Vagina (tissue), 2 donors: ENCODE results near the gene INTS14. TPM values are rescaled to one million over a fixed set of nuclear protein-coding genes. Genes with fewer than 3 reads are reported as not detected.

Experiments
- DNase-seq, 2 donors: peaks; one replicate each; pipeline ENCODE4 v3.0.0-alpha.2; 2017; ENCODE audit errors: extremely low spot score in 2 of 2
- H3K27ac ChIP-seq: fragments of 200-600 bp; sonication (generic); one replicate; pipeline ENCODE4 v1.5.1; 2019
- H3K27me3 ChIP-seq: fragments of 200-600 bp; sonication (generic); one replicate; pipeline ENCODE4 v1.5.1; 2019
- H3K36me3 ChIP-seq, 2 donors: fragments of 200-600 bp; sonication (generic); one replicate each; pipeline ENCODE4 v1.5.1; 2017 to 2019
- H3K4me1 ChIP-seq: fragments of 200-600 bp; sonication (generic); one replicate; pipeline ENCODE4 v1.5.1; 2019
- H3K4me3 ChIP-seq, 2 donors: fragments of 200-600 bp; sonication (generic); 1 replicate in 1 of 2; 2 replicates in 1 of 2; pipeline ENCODE4 v1.5.1; 2016 to 2019
- H3K9me3 ChIP-seq: fragments of 200-600 bp; sonication (generic); one replicate; pipeline ENCODE4 v1.5.1; 2019
- POLR2A ChIP-seq, 2 donors: fragments of 450-650 bp; IDR thresholded peaks; one replicate each; pipeline ENCODE4 v1.6.1; 2017; ENCODE audit warnings: antibody characterized with exemption in 2 of 2, mild to moderate bottlenecking in 2 of 2, moderate library complexity in 2 of 2
- POLR2AphosphoS5 ChIP-seq, 2 donors: sonication (generic); formaldehyde crosslinking; IDR thresholded peaks; one replicate each; pipeline ENCODE4 v1.9.0; 2017; ENCODE audit warnings: antibody characterized with exemption in 2 of 2, mild to moderate bottlenecking in 2 of 2, low read depth in 1 of 2; ENCODE audit not compliant: insufficient read depth in 1 of 2
- intact Hi-C: fragments of 100-400 bp; cut with DNase I; formaldehyde crosslinking; loops from one replicate; pipeline ENCODE4 v1.15.1; 2023
- total RNA-seq: library from RNA; depleted of rRNA; stranded (reverse); fragments of >200 nt; gene quantifications from one replicate; pipeline ENCODE4 v1.2.3, GENCODE V29; 2016
- TF ChIP-seq, protein P1 (sequence below), 3 experiments: fragments of 450-650 bp in 2 of 3; fragments of 200-600 bp in 1 of 3; sonication (generic) in 1 of 3; IDR thresholded peaks; one replicate each; pipeline ENCODE4 v1.5.1; 2017 to 2019; ENCODE audit warnings: antibody characterized with exemption in 3 of 3, mild to moderate bottlenecking in 2 of 3, moderate library complexity in 2 of 3

INTS14 gene
- total RNA-seq, 1 donor from 2014 or later: 28.0 TPM

DNA sequence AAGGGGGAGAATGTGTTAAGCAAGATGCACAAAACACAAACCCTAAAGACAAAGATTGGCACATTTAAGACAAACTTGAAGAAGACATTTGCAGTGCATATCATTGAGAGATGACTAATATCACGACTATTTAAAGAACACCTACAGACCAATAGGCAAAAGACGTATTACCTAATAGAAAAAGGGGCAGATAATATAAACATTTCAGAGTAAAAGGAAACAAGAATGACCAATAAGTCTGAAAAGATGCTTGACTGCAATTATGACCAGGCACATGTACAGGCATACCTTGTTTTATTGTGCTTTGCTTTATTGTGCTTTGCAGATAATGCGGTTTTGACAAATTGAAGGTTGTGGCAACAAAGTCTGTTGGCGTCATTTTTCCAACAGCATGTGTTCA lies 75.7 kb downstream of the INTS14 start:
- no peak for DNase-seq
- intact Hi-C loops: no loop called here
- Histone ChIP-seq H3K4me1 (peaks cover 36% of the 10 kb centered on the region), H3K27me3 (no peaks in the 10 kb centered on the region), H3K27ac (no peak overlapping the region), H3K36me3 (no peaks in the 10 kb centered on the region), H3K9me3 (no peaks in the 10 kb centered on the region), H3K4me3 (no peak overlapping the region)
- TF ChIP-seq, protein P1, sequence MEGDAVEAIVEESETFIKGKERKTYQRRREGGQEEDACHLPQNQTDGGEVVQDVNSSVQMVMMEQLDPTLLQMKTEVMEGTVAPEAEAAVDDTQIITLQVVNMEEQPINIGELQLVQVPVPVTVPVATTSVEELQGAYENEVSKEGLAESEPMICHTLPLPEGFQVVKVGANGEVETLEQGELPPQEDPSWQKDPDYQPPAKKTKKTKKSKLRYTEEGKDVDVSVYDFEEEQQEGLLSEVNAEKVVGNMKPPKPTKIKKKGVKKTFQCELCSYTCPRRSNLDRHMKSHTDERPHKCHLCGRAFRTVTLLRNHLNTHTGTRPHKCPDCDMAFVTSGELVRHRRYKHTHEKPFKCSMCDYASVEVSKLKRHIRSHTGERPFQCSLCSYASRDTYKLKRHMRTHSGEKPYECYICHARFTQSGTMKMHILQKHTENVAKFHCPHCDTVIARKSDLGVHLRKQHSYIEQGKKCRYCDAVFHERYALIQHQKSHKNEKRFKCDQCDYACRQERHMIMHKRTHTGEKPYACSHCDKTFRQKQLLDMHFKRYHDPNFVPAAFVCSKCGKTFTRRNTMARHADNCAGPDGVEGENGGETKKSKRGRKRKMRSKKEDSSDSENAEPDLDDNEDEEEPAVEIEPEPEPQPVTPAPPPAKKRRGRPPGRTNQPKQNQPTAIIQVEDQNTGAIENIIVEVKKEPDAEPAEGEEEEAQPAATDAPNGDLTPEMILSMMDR (IDR thresholded peaks at IDR 0.05): no peak
- TF ChIP-seq POLR2AphosphoS5 (IDR thresholded peaks at IDR 0.05; ENCODE audit: insufficient read depth in 1 of 2, low read depth in 1 of 2): no peak
- TF ChIP-seq POLR2A (IDR thresholded peaks at IDR 0.05): no peak

GRCh38 chr15:65533057-65533756 lies 77.7 kb downstream of the INTS14 start:
- Histone ChIP-seq H3K4me1 (peaks cover 42% of the 10 kb centered on the region), H3K27ac (peak overlapping the region; percentile 54), H3K27me3 (no peaks in the 10 kb centered on the region), H3K36me3 (no peaks in the 10 kb centered on the region), H3K4me3 (no peak overlapping the region), H3K9me3 (no peaks in the 10 kb centered on the region)
- no peak for DNase-seq
- TF ChIP-seq, protein P1 (IDR thresholded peaks at IDR 0.05): no peak
- peak in 1 of 2 donors; percentile 26 for TF ChIP-seq POLR2AphosphoS5 (IDR thresholded peaks at IDR 0.05; ENCODE audit: insufficient read depth in 1 of 2, low read depth in 1 of 2)
- TF ChIP-seq POLR2A (IDR thresholded peaks at IDR 0.05): no peak
- intact Hi-C loops: no loop called here

GRCh38 chr15:65532738-65533051 lies 78.2 kb downstream of the INTS14 start:
- TF ChIP-seq, protein P1 (IDR thresholded peaks at IDR 0.05): no peak
- TF ChIP-seq POLR2AphosphoS5 (IDR thresholded peaks at IDR 0.05; ENCODE audit: insufficient read depth in 1 of 2, low read depth in 1 of 2): peak in 1 of 2 donors; percentile 19
- TF ChIP-seq POLR2A (IDR thresholded peaks at IDR 0.05): no peak
- no peak overlapping the region for H3K4me3 ChIP-seq
- DNase-seq: no peak
- intact Hi-C loops: no loop called here
- no peaks in the 10 kb centered on the region for H3K27me3 ChIP-seq
- no peaks in the 10 kb centered on the region for H3K36me3 ChIP-seq
- peak overlapping the region; percentile 54 for H3K27ac ChIP-seq
- H3K4me1 ChIP-seq: peaks cover 42% of the 10 kb centered on the region
- no peaks in the 10 kb centered on the region for H3K9me3 ChIP-seq

DNA sequence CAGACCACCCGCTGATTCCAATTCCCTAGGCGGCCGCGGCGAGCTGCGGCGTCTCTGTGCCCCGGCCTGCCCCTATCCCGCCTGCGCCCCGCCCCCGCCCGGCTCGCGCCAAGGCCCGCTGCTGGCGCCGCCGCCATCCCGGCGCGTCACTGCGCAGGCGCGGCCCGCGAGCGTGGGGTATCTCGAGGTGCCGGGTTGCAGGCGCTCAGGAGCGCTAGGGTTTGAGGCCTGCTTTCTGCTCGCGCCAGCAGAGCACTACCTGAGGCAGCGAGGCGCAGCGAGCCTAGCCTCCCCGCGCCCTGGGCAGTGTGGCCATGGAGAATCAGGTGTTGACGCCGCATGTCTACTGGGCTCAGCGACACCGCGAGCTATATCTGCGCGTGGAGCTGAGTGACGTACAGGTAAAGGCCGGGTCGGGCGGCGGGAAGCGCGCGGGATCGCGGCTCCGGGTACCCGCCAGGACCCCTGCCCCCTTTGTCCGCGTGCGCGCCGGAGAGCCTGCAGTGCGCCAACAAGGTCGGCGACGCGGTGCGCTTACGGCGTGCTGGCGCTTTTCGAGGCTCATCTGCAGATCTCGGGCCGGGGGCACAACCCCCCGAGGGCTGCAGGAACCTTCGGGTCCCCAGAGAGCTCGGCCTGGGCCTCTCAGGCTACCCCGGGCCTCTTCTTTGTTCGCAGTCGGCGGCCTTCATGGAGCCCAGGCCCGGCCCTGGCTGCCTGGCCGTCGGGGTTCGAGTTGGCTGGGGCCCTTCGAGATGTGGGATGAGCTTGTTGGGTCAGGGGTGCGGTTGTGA lies 80.4 kb downstream of the INTS14 start, which contains the start of gene HACD3:
HACD3 (plus strand) TSS at position 146 of the 794 bp plus-strand sequence; CDS start at position 315, 169 bp downstream.
- Histone ChIP-seq H3K36me3 (no peaks in the 10 kb centered on the region), H3K27me3 (no peaks in the 10 kb centered on the region), H3K4me3 (peak within 1 kb of the TSS; percentile 66 to 98), H3K4me1 (peaks cover 42% of the 10 kb centered on the region), H3K27ac (peak within 1 kb of the TSS; percentile 65), H3K9me3 (no peaks in the 10 kb centered on the region)
- TF ChIP-seq POLR2AphosphoS5 (IDR thresholded peaks at IDR 0.05; ENCODE audit: insufficient read depth in 1 of 2, low read depth in 1 of 2) (peak; percentile 9 to 86), POLR2A (IDR thresholded peaks at IDR 0.05) (no peak)
- intact Hi-C loops: no loop called here
- no peak for DNase-seq

- Histone ChIP-seq H3K4me1 (peaks cover 42% of the 10 kb centered on the region), H3K4me3 (peak overlapping the region; percentile 66 to 98), H3K9me3 (no peaks in the 10 kb centered on the region), H3K27me3 (no peaks in the 10 kb centered on the region), H3K27ac (peak overlapping the region; percentile 65), H3K36me3 (no peaks in the 10 kb centered on the region)
- TF ChIP-seq, protein P1 (IDR thresholded peaks at IDR 0.05): no peak
- TF ChIP-seq POLR2A (IDR thresholded peaks at IDR 0.05): no peak
- no peak for TF ChIP-seq POLR2AphosphoS5 (IDR thresholded peaks at IDR 0.05; ENCODE audit: insufficient read depth in 1 of 2, low read depth in 1 of 2)
- no peak for DNase-seq
- intact Hi-C loops: no loop called here
Measured at GRCh38 chr15:65529762-65530317, 81.1 kb downstream of the INTS14 start.
